ENCODE measurements around the gene S100PBP.

DNA sequence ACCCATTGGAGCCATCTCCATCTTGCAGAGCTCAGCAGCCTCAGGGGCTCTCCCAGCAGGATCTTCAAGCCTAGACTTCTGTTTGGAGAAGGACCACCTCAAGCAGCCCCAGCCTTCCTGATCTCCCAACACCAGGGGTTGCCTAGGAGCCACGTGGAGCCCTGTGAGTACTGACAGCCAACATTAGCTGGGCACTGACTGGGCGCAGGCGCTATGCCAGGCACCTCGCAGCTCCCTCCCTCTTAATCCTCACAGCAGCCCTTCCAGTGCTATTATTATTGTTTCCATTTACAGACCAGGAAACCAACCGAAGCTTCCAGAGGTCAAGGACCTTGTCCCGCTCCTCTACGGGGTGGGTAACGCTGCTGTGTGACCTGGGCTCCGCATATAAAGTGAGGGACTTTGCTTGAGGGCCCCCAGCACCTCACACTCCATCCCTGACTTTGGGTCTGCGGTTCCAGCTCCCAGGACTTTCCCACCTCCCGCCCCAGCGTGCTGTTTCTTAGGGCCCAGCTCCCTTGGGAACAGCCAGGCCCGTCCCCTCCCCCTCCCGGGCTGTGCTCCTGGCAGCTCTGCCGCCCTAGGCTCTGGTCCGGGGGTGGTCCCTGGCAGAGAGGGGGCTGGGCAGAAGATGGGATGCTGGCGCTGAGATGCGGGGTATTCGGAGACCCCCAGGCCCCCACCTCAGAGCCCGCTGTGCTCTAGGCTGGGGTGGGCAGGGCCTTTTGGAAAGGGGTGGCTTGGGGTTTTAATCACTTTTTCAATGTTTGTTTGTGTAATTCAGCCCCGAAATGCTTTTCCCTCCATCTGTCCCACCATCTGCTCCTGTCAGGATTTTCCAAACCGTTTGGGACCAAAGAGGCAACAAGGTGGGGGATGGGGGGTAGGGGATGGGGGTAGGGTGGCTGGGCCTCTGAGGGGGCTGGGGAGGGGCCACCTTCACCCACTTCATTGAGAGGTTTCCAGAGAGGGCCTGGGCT is 64.7 kb downstream of the S100PBP start:
- TF ChIP-seq, protein P1, sequence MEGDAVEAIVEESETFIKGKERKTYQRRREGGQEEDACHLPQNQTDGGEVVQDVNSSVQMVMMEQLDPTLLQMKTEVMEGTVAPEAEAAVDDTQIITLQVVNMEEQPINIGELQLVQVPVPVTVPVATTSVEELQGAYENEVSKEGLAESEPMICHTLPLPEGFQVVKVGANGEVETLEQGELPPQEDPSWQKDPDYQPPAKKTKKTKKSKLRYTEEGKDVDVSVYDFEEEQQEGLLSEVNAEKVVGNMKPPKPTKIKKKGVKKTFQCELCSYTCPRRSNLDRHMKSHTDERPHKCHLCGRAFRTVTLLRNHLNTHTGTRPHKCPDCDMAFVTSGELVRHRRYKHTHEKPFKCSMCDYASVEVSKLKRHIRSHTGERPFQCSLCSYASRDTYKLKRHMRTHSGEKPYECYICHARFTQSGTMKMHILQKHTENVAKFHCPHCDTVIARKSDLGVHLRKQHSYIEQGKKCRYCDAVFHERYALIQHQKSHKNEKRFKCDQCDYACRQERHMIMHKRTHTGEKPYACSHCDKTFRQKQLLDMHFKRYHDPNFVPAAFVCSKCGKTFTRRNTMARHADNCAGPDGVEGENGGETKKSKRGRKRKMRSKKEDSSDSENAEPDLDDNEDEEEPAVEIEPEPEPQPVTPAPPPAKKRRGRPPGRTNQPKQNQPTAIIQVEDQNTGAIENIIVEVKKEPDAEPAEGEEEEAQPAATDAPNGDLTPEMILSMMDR (IDR thresholded peaks at IDR 0.05): no peak
- TF ChIP-seq POLR2A (IDR thresholded peaks at IDR 0.05): no peak
